Endometrium (tissue), 2 donors: ENCODE measurements around the gene CENPM.

Experiments used
- FAIRE-seq: peaks from 2 replicates; lab custom pipeline; 2012; peaks lifted over from hg19 to GRCh38; lab: Jason Lieb, UNC
- donor health status: control.
- donor health status: control.

Gene CENPM

GRCh38 chr22:41913040-41913719 lies 33.8 kb downstream of the CENPM start:
- FAIRE-seq: no peak

- no peak for FAIRE-seq
Measured at GRCh38 chr22:41912338-41913039, 34.5 kb downstream of the CENPM start.

- FAIRE-seq: no peak
Measured at GRCh38 chr22:41911001-41911611, 35.8 kb downstream of the CENPM start.

DNA sequence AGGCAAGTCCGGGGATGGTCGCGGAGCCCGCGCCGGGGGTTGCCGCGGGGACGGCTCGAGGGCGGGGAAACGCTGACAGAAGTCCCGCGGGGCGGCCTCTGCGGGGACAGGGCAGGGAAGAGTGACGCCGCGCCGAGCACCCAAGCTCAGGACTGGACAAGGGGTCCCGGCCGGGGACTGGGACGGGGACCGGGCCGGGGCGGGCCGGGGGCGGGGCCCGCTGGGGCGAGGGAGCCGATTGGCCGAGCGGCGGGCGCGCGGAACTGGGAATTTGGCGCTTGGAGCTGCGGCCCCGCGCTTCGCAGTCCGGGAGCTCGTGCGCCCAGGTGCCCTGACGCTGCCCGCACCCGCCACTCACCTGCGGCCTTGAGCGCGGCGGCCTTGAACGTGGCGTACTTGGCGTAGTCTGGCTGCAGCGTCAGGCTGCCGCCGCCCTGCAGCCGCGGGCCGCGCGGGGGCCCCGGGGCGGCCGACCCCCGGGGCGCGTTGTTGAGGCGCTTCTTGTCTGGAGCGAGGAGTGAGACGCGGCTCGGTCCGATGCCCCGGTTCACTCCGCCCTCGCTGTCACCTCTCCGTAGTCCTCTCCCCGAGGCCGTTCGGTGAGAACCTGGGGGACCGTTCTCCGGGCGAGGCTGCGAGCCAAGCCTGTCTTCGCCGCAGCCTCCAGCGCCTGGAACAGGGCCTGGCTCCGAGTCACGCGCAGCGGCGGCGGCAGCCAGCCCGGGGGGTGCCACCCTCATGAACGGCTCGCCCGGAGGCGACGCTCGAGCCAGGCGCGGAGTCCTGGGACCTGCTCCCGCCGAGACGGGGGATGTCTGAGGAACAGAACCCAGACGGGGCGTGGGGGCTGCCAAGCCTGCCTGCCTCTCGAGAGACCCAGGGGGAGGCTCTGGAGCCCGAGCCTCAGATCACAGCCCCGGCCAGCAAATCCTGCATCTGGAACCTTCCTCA lies 36.6 kb downstream of the CENPM start:
- no peak for FAIRE-seq

GRCh38 chr22:41909310-41910049 lies 37.5 kb downstream of the CENPM start:
- FAIRE-seq: no peak

DNA sequence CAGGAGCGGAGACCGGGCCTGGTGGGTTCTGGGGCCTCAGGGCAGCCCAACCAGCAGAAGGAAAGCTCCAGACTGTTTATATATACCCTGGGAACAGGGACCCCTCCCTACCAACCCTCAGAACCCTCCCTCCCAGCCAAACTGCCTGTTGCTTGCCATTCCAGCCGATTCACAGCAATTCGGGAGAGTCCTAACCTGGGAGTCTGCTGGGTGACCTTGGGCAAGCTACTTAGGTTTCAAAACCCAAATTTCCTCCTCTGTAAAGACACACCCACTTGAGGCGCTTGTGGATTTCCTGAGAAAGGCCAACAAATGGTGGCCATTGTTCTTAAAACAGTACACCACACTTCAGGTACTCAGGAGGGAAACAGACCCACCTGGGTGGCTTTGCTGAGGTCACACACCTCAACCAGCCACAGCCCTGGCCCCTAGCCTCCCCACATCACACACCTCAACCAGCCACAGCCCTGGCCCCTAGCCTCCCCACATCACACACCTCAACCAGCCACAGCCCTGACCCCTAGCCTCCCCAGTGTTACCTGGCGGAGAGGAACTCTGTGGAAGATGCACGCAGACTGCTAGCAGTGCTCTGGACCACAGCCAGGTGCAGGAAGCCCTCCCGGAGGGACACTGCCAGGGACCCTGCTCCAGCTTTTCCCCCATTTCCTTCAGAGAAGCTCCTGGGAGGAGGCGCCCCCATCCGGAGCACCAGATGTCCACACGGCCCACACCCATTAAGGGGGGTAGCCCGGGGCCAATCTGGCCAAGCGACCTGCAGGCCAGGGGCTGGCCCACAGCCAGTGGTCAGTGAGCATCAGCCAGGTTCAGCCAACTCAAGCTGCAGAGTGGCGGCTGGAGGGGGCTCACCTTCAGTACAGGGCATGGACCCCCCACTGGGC lies 38.3 kb downstream of the CENPM start:
- FAIRE-seq: no peak

- FAIRE-seq: no peak
Measured at GRCh38 chr22:41907436-41908401, 39.2 kb downstream of the CENPM start.

GRCh38 chr22:41906822-41907221 lies 40.1 kb downstream of the CENPM start:
- no peak for FAIRE-seq

- FAIRE-seq: no peak
Measured at GRCh38 chr22:41905411-41906202, 41.3 kb downstream of the CENPM start.

DNA sequence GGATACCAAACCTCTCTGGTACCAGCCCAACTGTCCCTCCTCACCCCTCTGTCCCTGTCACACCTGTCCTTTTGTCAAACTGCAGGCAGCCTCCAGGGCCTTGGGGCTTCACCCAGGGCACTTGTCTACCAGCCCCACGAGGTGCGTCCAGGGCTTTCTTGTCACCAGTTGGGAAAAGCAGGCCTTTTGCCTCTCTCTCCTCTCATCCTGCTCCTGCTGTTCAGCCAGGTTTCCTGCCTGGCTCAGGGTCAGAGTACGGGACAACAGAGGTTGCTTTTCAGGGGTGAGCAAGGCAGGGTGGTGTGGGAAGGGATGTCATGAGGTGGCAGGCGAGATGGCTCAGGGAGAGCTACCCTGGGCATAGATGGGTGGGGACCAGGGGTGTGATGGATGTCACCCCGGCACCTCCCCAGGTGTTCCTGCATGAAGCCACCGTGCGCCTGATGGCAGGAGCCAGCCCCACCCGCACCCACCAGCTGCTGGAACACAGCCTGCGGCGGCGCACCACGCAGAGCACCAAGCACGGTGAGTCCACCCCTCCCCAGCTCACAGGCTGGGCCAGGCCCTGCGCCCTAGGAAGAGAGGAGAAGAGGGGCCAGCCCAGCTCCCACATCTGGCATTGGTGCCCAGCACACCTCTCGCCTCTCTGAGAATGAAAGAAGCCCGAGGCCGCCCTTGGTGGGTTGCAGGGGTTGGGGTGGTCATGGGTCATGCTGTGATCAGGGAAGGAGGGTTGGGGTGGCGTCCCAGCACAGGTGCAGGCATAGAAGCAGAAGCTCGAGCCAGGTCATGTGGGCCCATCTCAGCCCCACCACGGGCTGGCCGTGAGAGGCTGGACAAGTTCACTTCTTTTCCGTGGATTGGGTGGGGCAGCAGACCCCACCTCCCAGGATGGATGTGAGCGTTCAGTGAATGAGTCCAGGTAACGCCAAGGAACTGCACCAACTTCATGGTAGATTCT lies 42.2 kb downstream of the CENPM start:
- no peak for FAIRE-seq

- FAIRE-seq: no peak
Measured at GRCh38 chr22:41902932-41903421, 44.0 kb downstream of the CENPM start.

GRCh38 chr22:41902016-41902415 lies 44.9 kb downstream of the CENPM start:
- no peak for FAIRE-seq

- FAIRE-seq: no peak
Measured at GRCh38 chr22:41900652-41901312, 46.2 kb downstream of the CENPM start.

DNA sequence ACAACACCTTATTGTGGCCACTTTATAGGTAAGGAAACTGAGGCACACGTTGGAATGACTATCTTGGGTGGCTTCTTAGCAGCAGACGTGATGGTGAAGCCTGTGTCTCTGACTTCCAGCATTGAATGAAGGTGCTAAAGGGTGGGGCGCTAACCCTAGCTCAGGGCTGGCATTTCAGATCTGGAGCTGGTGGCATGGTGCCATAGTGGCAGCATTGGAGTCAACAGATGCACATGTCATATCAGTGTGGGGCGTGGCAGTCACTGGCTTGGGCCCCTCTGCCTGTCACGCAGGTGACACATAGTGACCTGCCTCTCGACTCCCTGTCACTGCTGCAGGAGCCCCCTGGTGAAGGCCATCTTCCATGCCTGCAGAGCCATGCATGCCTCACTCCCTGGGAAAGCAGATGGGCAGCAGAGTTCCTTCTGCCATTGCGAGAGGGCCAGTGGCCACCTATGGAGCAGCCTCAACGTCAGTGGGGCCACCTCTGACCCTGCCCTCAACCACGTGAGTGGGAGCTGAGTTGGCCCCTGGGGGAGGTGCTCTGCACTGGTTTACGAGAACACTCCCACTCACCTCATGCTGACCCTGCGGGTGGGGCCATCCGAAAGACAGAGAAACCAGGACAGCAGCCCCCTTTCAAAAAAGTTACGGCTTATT lies 46.8 kb downstream of the CENPM start:
- FAIRE-seq: no peak

DNA sequence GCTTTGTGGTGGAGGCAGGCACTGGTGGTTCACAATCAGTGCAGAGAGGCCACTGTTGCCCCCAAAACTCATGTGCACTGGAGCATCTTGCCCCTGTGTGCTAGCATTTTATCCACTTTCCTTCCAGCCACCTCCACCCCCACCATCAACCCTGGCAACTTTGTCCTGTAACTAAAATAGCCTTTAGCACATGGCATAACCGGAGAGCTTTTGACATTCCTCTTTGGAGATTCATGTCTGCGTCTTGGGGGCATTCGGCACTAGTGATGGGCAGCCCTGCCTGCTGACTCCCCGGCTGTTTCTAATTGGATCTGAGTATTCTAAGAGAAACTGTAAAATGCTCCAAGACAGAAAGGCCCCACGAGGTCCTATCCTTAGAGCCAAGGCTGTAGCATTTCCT lies 47.8 kb downstream of the CENPM start:
- no peak for FAIRE-seq

- no peak for FAIRE-seq
Measured at GRCh38 chr22:41898645-41899044, 48.3 kb downstream of the CENPM start.
